GM18909 (cell line): ENCODE measurements around the gene PTP4A2.
"Not testable (repeated sequence)": the region's sequence is repeated elsewhere in the genome, so short reads cannot be mapped to it uniquely, and the experiment has no call there.

Experiments
- ATAC-seq: cut with Tn5 transposase; IDR thresholded peaks from one replicate; pipeline ENCODE4 v1.9.1; 2021; ENCODE audit warnings: mild to moderate bottlenecking; ENCODE audit not compliant: unreplicated experiment, poor library complexity

PTP4A2 gene

DNA sequence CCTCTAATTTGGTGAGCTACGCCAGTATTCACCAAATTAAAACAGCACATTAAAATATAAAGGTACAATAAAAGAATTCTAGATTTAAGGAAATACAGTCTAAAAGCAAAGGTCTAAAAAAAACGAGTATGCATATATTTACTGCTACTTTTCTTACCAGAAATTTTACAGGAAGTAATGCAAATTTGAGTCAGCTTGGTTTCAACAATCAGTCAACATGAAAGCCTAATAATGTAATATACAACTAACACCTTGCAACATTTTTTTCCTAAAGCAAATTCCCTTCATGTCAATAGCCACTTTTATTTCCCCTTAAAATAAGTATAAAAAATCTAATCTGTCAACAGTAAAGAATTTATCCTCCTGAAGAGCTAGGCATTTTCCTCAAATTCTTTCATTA, 11.9 kb downstream of the PTP4A2 start:
- ATAC-seq = no peak

DNA sequence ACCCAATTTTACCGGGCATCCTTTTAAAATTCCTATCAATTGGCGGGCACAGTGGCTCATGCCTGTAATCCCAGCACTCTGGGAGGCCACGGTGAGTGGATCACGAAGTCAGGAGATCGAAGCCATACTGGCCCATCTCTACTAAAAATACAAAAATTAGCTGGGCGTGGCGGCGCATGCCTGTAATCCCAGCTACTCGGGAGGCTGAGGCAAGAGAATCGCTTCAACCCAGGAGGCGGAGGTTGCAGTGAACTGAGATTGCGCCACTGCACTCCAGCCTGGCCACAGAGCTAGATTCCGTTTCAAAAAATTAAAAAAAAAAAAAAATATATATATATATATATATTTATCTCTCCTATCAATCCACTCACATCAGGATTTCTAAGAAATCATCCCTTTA, 12.3 kb downstream of the PTP4A2 start:
- not testable (repeated sequence) for ATAC-seq

DNA sequence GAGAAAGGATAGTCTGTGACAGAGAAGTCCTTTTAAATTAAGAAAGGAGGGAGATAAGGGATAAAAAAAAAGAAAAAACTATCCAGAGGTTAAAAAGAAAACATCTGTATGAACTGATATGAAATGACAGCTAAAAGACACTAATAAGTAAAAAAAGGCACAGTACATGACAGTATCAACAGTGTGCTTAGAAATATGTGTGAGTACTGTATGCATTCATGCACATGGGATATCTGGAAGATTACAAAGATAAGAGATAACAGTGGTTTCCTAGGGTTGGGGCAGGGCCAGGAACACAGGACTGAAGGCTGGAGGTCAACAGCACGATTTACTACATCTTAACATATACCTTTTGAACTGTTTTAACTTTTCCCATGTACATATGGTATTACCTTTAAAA, 13.3 kb downstream of the PTP4A2 start:
- ATAC-seq = no peak

DNA sequence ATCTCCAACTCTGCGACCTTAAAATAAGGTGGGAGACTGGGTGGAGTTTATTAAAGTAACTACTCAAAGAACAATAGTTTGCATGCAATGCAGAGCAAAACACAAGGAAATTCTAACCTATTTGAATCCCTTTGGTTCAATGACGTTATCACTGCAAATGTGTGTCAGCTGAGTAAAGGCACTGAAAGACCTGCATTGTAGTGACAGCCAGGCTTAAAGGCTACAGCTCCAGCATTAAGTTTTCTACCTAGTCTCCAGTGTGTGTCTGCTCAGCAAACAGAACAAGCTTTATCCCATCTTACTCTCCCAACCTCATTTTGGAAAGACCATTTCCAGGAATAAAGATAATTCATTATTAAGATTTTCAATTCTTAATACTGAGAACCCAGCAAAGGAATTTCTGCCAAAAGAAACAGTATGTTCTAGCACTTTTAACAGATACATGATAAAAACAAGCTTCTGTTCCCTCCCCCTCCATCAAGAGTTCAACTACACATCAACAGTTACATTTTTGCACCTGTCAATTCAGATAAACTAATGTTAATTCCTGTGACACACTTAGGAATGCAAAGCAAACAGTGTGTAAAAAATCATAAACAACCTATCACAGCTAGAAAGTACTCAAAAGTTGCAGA, 14.2 kb downstream of the PTP4A2 start:
- no peak for ATAC-seq

DNA sequence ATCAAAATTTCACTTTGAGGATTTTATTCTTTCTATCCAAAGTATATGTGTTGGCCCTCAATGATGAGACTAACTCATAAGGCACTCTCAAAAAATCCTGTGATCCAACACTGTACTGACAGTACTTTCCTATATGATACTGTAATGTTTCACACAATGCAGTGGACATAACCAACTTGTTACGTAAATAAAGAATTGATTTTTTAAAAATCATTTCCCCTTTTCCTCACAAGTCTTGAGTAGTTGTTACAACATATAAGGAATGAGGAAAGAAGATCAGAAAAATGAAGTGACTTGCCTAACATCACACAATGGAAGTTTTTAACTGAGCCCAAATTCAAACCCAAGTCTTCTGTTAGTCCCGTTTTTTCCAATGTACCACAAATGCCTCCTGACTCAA, 17.2 kb downstream of the PTP4A2 start:
- ATAC-seq = no peak

DNA sequence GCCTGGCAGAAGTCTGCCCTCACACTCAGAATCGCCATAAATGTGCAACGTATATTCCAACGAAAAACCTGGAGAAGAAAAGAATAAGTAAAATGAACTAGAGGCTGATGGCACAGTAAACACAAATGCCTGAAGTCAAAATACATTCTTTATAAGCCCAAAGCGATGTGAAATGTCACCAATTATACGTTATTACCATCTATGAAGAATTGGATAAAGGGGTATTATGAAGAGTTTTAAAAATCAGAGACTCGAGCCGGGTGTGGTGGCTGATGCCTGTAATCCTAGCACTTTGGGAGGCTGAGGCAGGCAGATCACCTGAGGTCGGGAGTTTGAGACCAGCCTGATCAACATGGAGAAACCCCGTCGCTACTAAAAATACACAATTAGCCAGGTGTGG, 18.6 kb downstream of the PTP4A2 start:
- no peak for ATAC-seq

DNA sequence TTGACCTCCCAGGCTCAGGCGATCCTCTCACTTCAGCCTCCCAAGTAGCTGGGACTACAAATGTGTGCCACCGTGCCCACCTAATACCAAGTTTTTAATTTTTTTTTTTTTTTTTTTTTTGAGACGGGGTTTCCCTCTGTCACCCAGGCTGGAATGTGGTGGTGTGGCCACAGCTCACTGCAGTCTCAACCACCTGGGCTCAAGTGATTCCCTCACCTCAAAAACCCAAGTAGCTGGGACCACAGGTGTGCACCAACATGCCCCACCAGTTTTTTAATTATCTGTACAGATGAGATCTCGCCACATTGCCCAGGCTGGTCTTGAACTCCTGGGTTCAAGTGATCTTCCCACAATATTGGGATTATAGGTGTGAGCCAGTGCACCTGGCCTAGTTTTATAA, 22.7 kb downstream of the PTP4A2 start:
- ATAC-seq = no peak

DNA sequence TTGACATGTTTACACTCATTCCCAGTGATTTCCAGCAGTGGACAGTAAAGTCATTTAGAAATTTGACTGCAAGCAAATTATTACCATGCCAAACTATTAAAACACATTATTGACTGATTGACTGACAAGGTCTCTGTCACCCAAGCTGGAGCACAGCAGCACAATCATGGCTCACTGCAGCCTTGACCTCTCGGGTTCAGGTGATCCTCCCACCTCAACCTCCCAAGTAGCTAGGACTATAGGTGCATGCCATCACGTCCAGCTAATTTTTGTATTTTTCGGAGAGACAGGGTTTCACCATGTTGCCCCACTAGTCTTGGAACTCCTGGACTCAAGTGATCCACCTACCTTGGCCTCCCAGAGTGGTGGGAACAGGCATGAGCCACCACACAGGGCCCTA, 24.2 kb downstream of the PTP4A2 start:
- ATAC-seq = no peak

DNA sequence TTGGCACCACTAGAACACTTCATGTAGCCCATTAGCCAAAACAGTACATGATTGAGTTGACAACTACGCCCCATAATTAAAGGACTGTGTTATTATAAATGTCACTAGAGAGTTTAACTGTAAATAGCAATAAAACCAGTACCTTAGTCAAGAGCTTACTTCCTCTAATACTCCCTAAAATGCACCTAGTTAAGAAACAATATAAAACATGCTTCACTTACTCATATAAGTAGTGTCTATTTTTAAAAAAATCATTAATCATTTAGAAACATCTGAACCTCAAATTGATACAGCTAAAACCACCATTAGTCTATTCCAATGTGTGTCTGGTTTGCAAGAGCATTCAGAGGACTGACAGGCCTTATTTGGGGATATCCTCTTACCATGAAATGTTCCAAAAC, 25.3 kb downstream of the PTP4A2 start:
- no peak for ATAC-seq

DNA sequence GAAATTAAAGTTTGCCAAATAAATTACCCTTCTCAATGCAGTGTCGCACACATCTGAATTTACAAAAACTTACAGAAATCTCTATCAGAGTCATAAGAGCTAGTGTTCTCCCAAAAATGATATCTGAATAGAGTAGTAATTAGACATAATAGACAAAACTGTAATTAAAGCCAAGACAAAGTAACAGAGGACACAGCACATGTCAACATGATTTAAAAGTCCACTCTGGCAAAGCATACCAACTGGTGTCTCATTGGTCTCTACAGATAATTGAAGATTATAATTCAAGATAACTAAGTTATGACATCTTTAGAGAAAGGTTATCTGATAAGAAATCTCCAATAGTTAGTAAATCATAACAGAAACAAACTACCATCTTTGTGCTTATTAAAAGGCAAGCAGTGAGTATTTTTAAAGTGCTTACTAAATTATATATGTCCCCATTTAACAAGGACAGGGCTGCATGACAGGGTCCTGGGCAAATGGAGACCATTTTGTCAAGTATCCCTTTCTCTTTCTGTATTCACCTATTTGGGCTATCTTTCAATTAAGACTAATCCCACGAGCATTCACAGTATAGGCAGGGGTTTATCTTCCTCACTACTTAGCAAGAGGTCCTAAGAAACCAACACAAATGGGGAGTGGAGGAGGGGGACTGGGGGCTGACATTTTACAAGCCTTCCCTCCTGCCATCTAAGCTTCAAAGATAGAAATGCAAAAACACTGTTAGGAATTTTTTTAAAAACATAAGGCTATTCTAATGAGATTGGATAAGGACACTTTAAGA, 26.0 kb downstream of the PTP4A2 start:
- no peak for ATAC-seq

DNA sequence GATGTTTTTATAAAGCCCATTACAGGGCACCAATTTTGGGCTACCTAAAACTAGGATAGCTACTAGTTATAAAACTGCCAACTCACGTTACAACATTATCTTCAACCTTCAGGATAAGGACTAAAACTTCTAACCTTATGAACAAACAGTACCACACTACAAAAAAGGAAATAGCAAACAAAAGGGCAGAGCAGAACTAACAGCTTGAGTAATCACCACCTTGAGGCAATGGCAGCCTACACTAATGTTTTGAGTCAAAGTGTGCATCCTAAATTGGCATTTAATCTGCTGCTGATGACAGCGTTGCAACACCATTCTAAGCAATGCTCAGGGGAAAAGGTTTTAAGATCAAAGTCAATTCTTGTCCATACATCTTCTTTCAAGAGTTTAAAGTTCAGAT, 27.2 kb downstream of the PTP4A2 start:
- ATAC-seq = no peak

DNA sequence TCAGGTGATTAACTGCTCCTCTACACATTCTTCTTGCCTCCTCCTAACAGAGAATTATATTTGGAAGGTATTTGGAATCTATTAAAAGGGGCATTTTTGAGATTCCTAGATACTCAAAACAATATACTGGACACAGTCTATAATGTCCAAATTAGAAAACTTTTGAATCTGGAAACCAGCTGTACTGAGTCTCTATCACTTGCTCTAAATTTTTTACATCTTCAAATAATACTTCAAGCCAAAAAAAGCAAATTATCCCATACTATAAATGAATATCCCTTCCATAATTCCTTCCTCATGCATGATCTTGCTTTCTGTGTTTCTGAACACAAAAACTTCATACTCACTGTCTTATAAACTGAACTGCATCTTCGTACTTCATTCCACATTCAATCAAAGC, 28.5 kb downstream of the PTP4A2 start:
- no peak for ATAC-seq

DNA sequence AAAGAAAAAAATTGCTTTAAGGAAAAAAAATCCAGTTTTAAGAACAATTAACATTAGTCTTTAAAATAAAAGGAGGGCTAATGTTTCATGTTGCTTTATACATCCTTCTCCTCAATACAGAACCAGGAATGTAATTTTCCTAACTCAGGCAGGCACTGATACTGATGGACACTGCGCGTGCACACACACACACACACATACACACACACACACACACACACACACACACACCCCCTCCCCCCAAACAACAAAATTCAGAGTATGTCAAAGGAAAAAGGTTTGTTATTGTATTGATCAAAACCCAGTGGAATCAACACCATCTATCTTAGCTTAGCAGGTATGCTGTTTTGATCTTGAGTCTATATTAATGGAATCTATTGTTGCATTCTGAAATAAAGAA, 31.6 kb downstream of the PTP4A2 start:
- no peak for ATAC-seq

DNA sequence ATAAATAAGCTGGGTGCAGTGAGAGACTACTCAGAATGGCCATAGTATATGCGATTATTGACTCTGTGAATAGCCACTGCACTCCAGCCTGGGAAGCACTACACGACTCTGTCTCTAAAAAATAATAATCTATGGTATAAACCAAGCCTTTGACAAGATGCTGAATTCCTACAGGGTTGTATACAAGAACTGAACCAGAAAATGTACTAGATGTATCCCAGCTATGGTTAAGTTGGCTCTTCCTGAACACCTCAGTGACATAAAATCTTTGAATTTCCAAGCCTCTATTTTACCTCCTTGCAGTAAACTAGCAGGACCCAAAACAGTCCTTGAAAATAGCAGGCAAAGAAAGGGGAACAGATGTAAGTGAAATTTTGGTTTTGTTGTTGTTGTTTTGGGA, 32.5 kb downstream of the PTP4A2 start:
- ATAC-seq = no peak

DNA sequence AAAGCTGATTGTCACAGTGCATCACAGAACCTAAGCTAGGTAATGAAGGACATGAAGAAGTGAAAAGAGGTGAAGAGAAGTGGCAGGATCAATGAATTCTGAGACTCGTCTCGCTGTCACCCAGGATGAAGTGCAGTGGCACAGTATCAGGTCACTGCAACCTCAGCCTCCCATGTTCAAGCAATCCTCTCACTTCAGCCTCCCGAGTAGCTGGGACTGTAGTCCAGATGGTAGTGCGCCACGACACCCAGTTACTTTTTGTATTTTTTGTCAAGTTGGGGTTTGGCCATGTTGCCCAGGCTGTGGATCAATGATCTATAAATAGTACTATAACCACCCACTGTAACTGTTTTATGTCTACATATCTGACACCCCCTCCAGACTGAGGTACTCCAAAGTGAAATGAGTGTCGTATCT, 33.1 kb downstream of the PTP4A2 start:
- no peak for ATAC-seq

DNA sequence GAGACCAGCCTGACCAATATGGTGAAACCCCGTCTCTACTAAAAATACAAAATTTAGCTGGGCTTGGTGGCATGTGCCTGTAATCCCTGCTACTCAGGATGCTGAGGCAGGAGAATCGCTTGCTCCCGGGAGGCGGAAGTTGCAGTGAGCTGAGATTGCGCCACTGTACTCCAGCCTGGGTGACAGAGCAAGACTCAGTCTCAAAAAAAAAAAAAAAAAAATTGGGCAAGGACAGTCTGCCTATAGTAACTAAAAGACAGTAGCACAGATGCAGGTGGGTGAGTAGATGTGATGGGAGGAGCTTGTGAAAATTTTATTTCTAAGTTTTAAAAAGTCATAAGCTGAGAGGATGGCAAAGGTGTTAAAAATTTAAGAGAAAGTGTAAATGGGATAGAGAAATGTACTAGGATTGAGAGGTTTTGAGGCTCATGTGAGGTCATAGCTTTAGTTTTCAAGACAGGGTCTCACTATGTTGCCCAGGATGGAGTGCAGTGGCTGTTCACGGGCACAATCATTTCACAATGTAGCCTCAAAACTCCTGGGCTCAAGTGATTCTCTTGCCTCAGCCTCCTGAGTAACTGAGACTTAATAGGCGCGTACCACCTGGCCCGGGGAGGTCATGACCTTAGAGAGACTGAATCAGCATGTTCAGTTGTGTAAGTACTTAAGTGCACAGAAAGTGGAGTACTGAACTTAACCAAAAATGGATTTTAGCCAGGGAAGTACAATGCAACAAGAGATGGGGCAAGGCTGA, 33.7 kb downstream of the PTP4A2 start:
- no peak for ATAC-seq

DNA sequence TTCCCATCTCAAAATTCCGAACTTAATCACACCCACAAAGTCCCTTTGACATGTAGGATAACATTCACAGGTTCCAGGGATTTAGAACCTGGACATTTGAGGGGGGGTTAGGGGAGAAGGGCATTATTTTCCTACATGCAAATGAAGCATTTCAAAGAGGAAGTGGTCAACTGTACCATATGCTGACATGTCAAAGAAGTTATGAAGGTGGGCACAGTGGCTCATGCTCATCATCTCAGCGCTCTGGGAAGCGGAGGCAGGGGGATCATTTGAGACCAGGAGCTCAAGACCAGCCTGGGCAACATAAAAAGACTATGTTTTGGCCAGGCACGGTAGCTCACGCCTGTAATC, 35.7 kb downstream of the PTP4A2 start:
- ATAC-seq = no peak

DNA sequence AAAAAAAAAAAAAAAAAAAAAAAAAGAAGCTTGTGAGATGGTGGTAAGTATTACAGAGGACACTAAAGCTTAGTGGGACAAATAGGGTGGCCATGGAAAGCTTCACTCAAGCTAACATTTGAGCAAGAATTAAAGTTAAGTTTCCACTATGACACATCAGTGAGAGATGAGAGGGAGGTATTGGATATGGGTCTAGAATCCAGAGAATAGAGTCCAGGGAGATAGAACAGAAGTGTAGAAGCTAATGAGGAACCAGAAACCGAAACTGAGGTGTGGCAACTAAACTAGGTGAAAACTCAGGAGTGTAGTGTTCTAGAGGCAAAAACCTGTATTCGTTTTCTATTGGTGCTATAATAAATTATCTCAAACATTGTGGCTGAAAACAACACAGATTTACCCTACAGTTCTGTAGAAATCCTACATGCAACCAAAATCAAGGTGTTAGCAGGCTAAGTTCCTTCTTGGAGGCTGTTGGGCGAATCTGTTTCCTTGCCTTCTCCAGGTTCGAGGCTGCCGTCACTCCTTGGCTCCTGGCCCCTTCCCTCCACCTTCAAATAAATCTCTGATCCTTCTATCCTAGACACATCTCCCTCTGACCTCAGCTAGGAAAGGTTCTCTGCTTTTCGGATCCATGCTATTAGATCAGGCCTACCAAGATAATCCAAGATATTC, 36.2 kb downstream of the PTP4A2 start:
- ATAC-seq = no peak

DNA sequence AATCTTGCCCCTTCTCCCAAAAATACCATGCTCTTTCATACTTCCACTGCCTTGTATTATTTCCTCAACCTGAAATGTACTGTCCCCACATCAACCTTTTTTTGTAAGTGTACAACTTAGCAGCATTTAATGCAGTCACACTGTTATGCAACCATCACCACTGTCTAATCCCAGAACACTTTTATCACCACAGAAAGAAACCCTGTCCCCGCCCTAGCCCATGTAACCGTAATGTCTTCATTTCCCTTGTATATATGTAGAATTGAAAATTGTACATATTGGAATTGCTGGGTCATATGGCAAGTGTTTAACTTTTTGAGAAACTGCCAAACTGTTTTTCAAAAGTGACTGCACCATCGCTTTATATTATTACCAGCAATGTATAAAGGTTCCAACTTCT, 37.4 kb downstream of the PTP4A2 start:
- no peak for ATAC-seq

DNA sequence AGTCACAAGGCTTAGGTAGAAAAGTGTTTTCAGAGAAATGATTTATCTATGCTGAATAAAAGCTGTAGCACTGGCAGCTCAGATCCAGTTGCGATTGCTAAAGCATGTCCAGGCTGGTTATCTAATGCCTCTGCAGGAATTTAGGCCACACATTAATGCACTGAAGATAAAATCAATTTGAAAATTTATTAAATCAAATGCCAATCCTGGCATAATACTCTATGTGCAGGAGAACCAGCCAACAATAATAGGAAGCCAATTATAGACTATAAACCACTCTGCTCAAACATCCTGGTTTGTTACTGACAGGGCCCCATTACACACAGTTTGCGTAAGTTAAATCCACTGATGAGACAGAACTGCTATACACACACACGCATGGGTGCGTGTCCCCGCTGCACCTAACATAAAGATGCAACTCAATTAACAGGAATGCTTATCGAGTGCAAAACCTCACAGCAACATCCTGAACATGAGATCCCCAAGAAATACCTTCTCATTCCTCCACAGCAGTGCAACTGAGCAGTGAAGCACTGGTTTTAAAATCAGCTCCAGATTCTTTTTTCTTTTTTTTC, 40.6 kb downstream of the PTP4A2 start:
- no peak for ATAC-seq
